D721Med (cell line): Measurements from ENCODE around the gene CPLANE1.

Experiments
- DNase-seq: peaks from one replicate; pipeline ENCODE4 v3.0.0; 2011; ENCODE audit warnings: low spot score; ENCODE audit not compliant: insufficient read length
- FAIRE-seq: peaks from 2 replicates; lab custom pipeline; 2011; peaks lifted over from hg19 to GRCh38; lab: Jason Lieb, UNC
- CTCF ChIP-seq: IDR thresholded peaks from 2 replicates; pipeline ENCODE4 v1.5.1; 2012; ENCODE audit warnings: mild to moderate bottlenecking, control low read depth; ENCODE audit not compliant: insufficient read depth; ENCODE audit errors: missing control alignments

Gene CPLANE1

GRCh38 chr5:37060030-37060429 lies 189.1 kb downstream of the CPLANE1 start:
- DNase-seq (no peak), FAIRE-seq (no peak)
- no peak for TF ChIP-seq CTCF

- no peak for FAIRE-seq
These were observed 192.4 kb downstream of the CPLANE1 start for GRCh38 chr5:37056762-37057161.

More at GRCh38 chr5:37056762-37057161, 192.4 kb downstream of the CPLANE1 start:
- TF ChIP-seq CTCF, result no peak
- DNase-seq, result no peak
